ENCODE results near the gene MAP4K3. TPM values are rescaled to one million over a fixed set of nuclear protein-coding genes. Genes with fewer than 3 reads are reported as not detected.

Gene MAP4K3
- total and polyA plus RNA-seq, 2 of the 8 experiments (the other 6 are each of a cell fraction or from before 2014, with no cell fraction given): 11.4 to 63.0 TPM

DNA sequence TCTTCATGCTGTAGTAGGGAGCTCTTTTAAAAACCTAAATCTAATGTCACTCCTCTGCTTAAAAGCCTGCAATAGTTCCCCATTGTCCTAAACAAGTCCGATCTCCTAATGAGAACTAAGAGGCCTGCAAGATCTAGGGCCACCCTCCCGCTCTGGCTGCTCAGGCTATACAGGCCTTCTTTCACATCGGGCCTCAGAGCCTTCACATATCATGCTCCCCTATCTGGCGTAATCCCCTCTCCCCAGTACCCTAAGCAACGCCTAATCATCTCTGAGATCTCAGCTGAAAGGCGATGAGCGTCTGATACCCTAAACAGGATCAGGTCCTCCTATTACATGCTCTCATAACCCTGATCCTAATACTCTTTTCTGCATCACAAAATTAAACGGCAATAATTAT, 1.9 kb downstream of the MAP4K3 start (continued):
- TF ChIP-seq, protein P1, sequence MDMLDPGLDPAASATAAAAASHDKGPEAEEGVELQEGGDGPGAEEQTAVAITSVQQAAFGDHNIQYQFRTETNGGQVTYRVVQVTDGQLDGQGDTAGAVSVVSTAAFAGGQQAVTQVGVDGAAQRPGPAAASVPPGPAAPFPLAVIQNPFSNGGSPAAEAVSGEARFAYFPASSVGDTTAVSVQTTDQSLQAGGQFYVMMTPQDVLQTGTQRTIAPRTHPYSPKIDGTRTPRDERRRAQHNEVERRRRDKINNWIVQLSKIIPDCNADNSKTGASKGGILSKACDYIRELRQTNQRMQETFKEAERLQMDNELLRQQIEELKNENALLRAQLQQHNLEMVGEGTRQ (IDR thresholded peaks at IDR 0.05; ENCODE audit: low read length): no peak
- TF ChIP-seq HDAC2 (IDR thresholded peaks at IDR 0.05; ENCODE audit: borderline replicate concordance in 1 of 2, low read depth in 2 of 2, low read length in 2 of 2): no peak
- no peak for TF ChIP-seq ASH2L (IDR thresholded peaks at IDR 0.05; ENCODE audit: low read length)
- no peak for TF ChIP-seq EGR1 (IDR thresholded peaks at IDR 0.05; ENCODE audit: borderline replicate concordance, low read depth, low read length)
- TF ChIP-seq TAF7 (optimal IDR thresholded peaks at IDR 0.05; ENCODE audit: borderline replicate concordance, low read depth, low read length): no peak
